Measurements from ENCODE around the gene HRAS. TPM values are rescaled to one million over a fixed set of nuclear protein-coding genes. Genes with fewer than 3 reads are reported as not detected.
"Not testable (repeated sequence)": the region's sequence is repeated elsewhere in the genome, so short reads cannot be mapped to it uniquely, and the experiment has no call there.

The HRAS gene
- total and polyA plus RNA-seq, 4 experiments from 2014 or later = 12.9 to 42.5 (median 32.6) TPM

DNA sequence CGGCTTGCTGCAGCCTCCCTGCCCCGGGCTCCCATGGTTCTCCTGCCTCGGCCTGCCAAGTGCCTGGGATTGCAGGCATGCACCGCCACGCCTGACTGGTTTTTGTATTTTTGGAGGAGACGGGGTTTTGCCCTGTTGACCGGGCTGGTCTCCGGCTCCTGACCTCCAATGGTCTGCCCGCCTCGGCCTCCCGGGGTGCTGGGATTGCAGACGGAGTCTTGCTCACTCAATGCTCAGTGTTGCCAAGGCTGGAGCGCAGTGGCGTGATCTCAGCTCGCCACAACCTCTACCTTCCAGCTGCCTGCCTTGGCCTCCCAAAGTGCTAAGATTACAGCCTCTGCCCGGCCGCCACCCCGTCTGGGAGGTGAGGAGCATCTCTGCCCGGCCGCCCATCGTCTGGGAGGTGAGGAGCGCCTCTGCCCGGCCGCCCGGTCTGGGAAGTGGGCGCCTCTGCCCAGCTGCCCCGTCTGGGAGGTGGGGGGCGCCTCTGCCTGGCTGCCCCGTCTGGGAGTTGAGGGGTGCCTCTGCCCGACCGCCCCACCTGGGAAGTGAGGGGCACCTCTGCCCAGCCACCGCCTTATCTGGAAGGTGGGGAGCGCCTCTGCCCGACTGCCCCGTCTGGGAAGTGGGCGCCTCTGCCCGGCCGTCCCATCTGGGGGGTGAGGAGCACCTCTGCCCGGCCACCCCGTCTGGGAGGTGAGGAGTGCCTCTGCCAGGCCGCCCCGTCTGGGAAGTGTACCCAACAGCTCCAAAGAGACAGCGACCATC is 18.3 kb downstream of the HRAS start:
- H3K27ac ChIP-seq (ENCODE audit: low read depth, low read length); H3K27me3 ChIP-seq (ENCODE audit: insufficient read depth, low read length); H3K4me1 ChIP-seq (ENCODE audit: insufficient read depth, low read length); H3K4me3 ChIP-seq (ENCODE audit: low read length in 2 of 2); H3K9me3 ChIP-seq (ENCODE audit: control insufficient read depth in 1 of 2, low read length in 2 of 2); CTCF ChIA-PET (ENCODE audit: partially characterized antibody); H3K4me3 Mint-ChIP-seq; H3K36me3 ChIP-seq (ENCODE audit: insufficient read depth, low read length); H3K27me3 Mint-ChIP-seq; H3K36me3 Mint-ChIP-seq; DNase-seq: not testable (repeated sequence)
- POLR2A ChIA-PET (ENCODE audit: partially characterized antibody) = interaction anchor here (1.5 to 2.5 kb wide), 2 partner anchors 9 to 11 kb away, joined by 5 read pairs; partner anchors contain the start of gene RNH1
- Mint-ChIP-seq H3K9me3 (peaks cover 0 to 13% (median 1%) of the 10 kb centered on the region in 8 donors), H3K27ac (peak overlapping the region in 1 of 7 donors; percentile 31), H3K4me1 (peaks cover 2 to 12% (median 3%) of the 10 kb centered on the region in 4 donors)
- intact Hi-C loops (cut with micrococcal nuclease) = loop anchor here (5.0 kb wide), 1 partner anchor 210 kb away; the partner anchor contains the start of gene IFITM2

DNA sequence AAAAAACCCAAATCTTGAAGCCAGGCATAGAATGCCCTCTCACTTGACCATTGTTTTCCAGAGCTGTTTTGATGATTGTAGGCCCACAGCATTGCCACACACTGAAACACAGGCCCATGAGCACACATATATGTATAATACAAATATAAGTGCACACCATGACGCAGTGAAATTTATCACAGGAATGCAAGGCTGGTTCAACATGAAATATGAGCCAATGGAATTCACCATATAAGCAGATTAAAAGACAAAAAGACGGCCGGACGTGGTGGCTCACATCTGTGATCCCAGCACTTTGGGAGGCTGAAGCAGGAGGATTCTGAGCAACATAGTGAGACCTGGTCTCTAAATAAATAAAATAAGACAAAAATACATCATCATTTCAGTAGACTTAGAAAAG is 19.0 kb downstream of the HRAS start:
- Histone ChIP-seq H3K36me3 (ENCODE audit: insufficient read depth, low read length) (no peaks in the 10 kb centered on the region), H3K4me3 (ENCODE audit: low read length in 2 of 2) (no peak overlapping the region), H3K9me3 (ENCODE audit: control insufficient read depth in 1 of 2, low read length in 2 of 2) (no peaks in the 10 kb centered on the region), H3K4me1 (ENCODE audit: insufficient read depth, low read length) (peaks cover 4% of the 10 kb centered on the region), H3K27ac (ENCODE audit: low read depth, low read length) (no peak overlapping the region), H3K27me3 (ENCODE audit: insufficient read depth, low read length) (no peaks in the 10 kb centered on the region)
- Mint-ChIP-seq H3K4me3 (no peak overlapping the region), H3K27ac (peak overlapping the region in 2 of 7 donors; percentile 31 to 60), H3K9me3 (peaks cover 0 to 13% (median 1%) of the 10 kb centered on the region in 8 donors), H3K36me3 (peaks cover 3 to 7% of the 10 kb centered on the region in 2 donors), H3K27me3 (no peaks in the 10 kb centered on the region), H3K4me1 (peaks cover 2 to 12% (median 3%) of the 10 kb centered on the region in 4 donors)
- CTCF ChIA-PET (ENCODE audit: partially characterized antibody) = no interaction called here
- POLR2A ChIA-PET (ENCODE audit: partially characterized antibody) = interaction anchor here (2.5 kb wide), 1 partner anchor 10 kb away, joined by 5 read pairs; the partner anchor contains the start of gene RNH1
- intact Hi-C loops (cut with micrococcal nuclease) = loop anchor here (5.0 kb wide), 1 partner anchor 209 kb away; the partner anchor contains the start of gene IFITM2
- no peak for DNase-seq

DNA sequence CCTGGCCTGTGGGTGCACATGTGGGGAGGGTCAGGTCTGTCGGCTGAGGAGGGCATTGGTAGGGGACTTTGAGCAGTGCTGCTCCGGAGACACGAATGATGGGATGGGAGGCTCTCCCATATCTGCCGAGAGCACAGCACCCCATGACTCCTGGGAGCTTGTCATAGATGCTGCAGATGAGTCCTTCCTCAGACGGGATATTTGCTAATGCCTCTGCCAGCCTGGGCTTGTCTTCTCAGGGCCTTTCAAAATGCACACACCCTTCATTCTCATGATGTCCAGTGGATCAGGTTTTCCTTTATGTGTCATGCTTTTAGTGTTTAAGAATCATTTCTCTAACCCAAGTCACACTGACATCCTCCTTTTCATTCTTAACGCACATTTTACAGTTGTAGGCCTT is 20.2 kb downstream of the HRAS start:
- H3K36me3 ChIP-seq (ENCODE audit: insufficient read depth, low read length) = no peaks in the 10 kb centered on the region
- intact Hi-C loops (cut with micrococcal nuclease) = loop anchor here (5.0 kb wide), 1 partner anchor 208 kb away; the partner anchor contains the start of gene IFITM2
- DNase-seq = no peak
- Mint-ChIP-seq H3K27ac (peak overlapping the region in 1 of 7 donors; percentile 5), H3K27me3 (no peaks in the 10 kb centered on the region), H3K4me3 (no peak overlapping the region), H3K9me3 (peaks cover 0 to 13% (median 1%) of the 10 kb centered on the region in 8 donors), H3K36me3 (peaks cover 5 to 9% of the 10 kb centered on the region in 2 donors), H3K4me1 (peaks cover 2 to 5% (median 3%) of the 10 kb centered on the region in 4 donors)
- no peaks in the 10 kb centered on the region for H3K9me3 ChIP-seq (ENCODE audit: control insufficient read depth in 1 of 2, low read length in 2 of 2)
- H3K4me3 ChIP-seq (ENCODE audit: low read length in 2 of 2) = no peak overlapping the region
- peaks cover 4% of the 10 kb centered on the region for H3K4me1 ChIP-seq (ENCODE audit: insufficient read depth, low read length)
- ChIA-PET CTCF (ENCODE audit: partially characterized antibody) (no interaction called here), POLR2A (ENCODE audit: partially characterized antibody) (interaction anchor here (2.5 kb wide), 1 partner anchor 9 kb away, joined by 5 read pairs; the partner anchor contains the start of gene RNH1)
- no peaks in the 10 kb centered on the region for H3K27me3 ChIP-seq (ENCODE audit: insufficient read depth, low read length)
- no peak overlapping the region for H3K27ac ChIP-seq (ENCODE audit: low read depth, low read length)

DNA sequence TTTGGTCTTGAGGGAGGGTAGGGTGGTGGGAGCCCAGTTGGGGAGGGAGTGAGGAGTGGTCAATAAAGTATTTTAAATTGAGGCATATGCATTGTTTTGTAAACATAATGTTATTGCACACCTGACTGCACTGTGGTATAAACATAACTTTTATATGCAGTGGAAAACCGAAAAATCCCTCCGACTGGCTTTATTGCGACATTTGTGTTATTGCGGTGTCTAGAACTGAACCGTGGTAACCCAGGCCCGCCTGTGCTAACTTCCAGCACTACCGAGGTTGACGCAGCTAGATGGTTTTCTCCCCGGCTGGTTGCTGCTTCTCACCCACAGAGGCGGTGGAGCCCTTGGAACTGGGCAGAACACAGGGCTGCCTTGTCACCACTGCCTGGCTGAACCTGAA is 20.8 kb downstream of the HRAS start:
- Mint-ChIP-seq H3K4me3 (no peak overlapping the region), H3K9me3 (peaks cover 0 to 13% (median 1%) of the 10 kb centered on the region in 8 donors), H3K27ac (peak overlapping the region in 1 of 7 donors; percentile 5), H3K36me3 (peaks cover 9 to 14% of the 10 kb centered on the region in 2 donors), H3K27me3 (no peaks in the 10 kb centered on the region), H3K4me1 (peaks cover 2 to 5% (median 3%) of the 10 kb centered on the region in 4 donors)
- H3K27me3 ChIP-seq (ENCODE audit: insufficient read depth, low read length) = no peaks in the 10 kb centered on the region
- no peak overlapping the region for H3K4me3 ChIP-seq (ENCODE audit: low read length in 2 of 2)
- intact Hi-C loops (cut with micrococcal nuclease) = loop anchor here (5.0 kb wide), 1 partner anchor 207 kb away; the partner anchor contains the start of gene IFITM2
- H3K27ac ChIP-seq (ENCODE audit: low read depth, low read length) = no peak overlapping the region
- CTCF ChIA-PET (ENCODE audit: partially characterized antibody) = no interaction called here
- POLR2A ChIA-PET (ENCODE audit: partially characterized antibody) = interaction anchor here (0.9 to 2.5 kb wide), 2 partner anchors 8 to 21 kb away, joined by 3 to 5 read pairs; partner anchors contain the start of genes HRAS and RNH1
- no peaks in the 10 kb centered on the region for H3K9me3 ChIP-seq (ENCODE audit: control insufficient read depth in 1 of 2, low read length in 2 of 2)
- no peaks in the 10 kb centered on the region for H3K36me3 ChIP-seq (ENCODE audit: insufficient read depth, low read length)
- DNase-seq = no peak
- H3K4me1 ChIP-seq (ENCODE audit: insufficient read depth, low read length) = peaks cover 4% of the 10 kb centered on the region

DNA sequence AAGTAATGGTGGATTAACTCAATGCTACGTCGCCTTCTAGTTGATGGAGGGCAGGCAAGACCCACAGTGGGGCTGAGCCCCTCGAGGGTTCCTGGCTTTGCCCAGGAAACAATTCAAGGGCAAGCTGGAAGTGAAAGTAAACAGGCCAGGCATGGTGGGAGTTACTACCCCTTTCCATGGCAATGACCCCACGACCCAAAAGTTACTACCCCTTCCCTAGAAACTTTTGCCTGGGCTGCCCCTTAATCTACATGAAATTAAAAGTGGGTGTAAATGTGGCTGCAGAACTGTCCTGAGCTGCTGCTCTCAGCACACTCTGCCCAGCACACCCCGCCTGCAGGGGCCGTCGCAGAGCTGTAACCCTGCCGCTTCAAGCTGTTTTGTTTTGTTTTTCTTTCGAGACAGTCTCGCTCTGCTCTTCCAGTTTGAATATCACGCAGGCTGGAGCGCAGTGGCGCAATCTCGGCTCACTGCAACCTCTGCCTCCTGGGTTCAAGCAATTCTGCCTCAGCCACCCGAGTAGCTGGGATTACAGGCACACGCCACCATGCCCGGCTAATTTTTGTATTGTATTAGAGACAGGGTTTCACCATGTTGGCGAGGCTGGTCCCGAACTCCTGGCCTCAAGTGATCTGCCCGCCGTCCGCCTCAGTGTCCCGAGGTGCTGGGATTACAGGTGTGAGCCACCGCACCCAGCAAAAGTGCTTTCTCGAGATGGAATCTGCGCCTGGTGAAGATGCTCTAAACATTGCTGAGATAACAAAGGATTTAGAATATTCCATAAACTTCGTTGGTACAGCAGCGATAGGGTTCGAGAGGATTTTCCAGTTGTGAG is 22.4 kb downstream of the HRAS start:
- Mint-ChIP-seq H3K4me3 (no peak overlapping the region), H3K27me3 (no peaks in the 10 kb centered on the region), H3K4me1 (peaks cover 0 to 5% (median 2%) of the 10 kb centered on the region in 4 donors), H3K9me3 (peaks cover 0 to 13% (median 1%) of the 10 kb centered on the region in 8 donors), H3K27ac (peak overlapping the region in 1 of 7 donors; percentile 6), H3K36me3 (peaks cover 9 to 15% of the 10 kb centered on the region in 2 donors)
- no peaks in the 10 kb centered on the region for H3K9me3 ChIP-seq (ENCODE audit: control insufficient read depth in 1 of 2, low read length in 2 of 2)
- intact Hi-C loops (cut with micrococcal nuclease) = no loop called here
- H3K4me1 ChIP-seq (ENCODE audit: insufficient read depth, low read length) = peaks cover 2% of the 10 kb centered on the region
- H3K27ac ChIP-seq (ENCODE audit: low read depth, low read length) = no peak overlapping the region
- CTCF ChIA-PET (ENCODE audit: partially characterized antibody) = no interaction called here
- no peak overlapping the region for H3K4me3 ChIP-seq (ENCODE audit: low read length in 2 of 2)
- H3K27me3 ChIP-seq (ENCODE audit: insufficient read depth, low read length) = no peaks in the 10 kb centered on the region
- no peak for DNase-seq
- peaks cover 2% of the 10 kb centered on the region for H3K36me3 ChIP-seq (ENCODE audit: insufficient read depth, low read length)
- POLR2A ChIA-PET (ENCODE audit: partially characterized antibody) = interaction anchor here (2.2 kb wide), 1 partner anchor 107 kb away, joined by 5 read pairs; no protein-coding TSS in a partner anchor

DNA sequence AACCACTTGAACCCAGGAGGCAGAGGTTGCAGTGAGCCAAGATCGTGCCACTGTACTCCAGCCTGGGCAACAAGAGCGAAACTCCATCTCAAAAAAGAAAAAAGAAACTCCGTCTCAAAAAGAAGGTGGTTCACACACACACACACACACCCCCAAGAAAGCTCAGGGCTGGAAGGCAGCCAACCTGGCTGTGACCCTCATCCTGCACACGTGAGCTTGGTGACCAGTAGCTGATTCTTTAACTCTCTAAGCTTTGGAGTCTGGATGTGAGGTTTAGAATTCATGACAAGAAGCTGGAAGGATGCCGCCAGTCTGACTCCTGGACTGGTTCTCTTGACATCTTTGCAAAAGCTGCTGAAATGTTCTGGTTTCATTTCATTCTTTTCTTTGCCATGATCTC is 26.4 kb downstream of the HRAS start:
- peak overlapping the region in 3 of 7 donors; percentile 4 to 63 (median 52) for H3K27ac Mint-ChIP-seq
- H3K4me1 Mint-ChIP-seq = peaks cover 5 to 33% (median 19%) of the 10 kb centered on the region in 4 donors
- ChIA-PET POLR2A (ENCODE audit: partially characterized antibody) (interaction anchor here (1.9 kb wide), 2 partner anchors 9 to 102 kb away, joined by 5 read pairs; no protein-coding TSS in a partner anchor), CTCF (ENCODE audit: partially characterized antibody) (interaction anchor here (1.6 to 3.5 kb wide), 2 partner anchors 10 to 60 kb away, joined by 6 to 23 read pairs; no protein-coding TSS in a partner anchor)
- H3K27me3 Mint-ChIP-seq = no peaks in the 10 kb centered on the region
- Histone ChIP-seq H3K36me3 (ENCODE audit: insufficient read depth, low read length) (peaks cover 3% of the 10 kb centered on the region), H3K27ac (ENCODE audit: low read depth, low read length) (no peak overlapping the region), H3K9me3 (ENCODE audit: control insufficient read depth in 1 of 2, low read length in 2 of 2) (no peaks in the 10 kb centered on the region), H3K4me3 (ENCODE audit: low read length in 2 of 2) (no peak overlapping the region), H3K27me3 (ENCODE audit: insufficient read depth, low read length) (no peaks in the 10 kb centered on the region), H3K4me1 (ENCODE audit: insufficient read depth, low read length) (peaks cover 30% of the 10 kb centered on the region)
- DNase-seq = no peak
- peak overlapping the region in 2 of 8 donors; percentile 50 to 59 for H3K4me3 Mint-ChIP-seq
- H3K36me3 Mint-ChIP-seq = peaks cover 9 to 23% of the 10 kb centered on the region in 2 donors
- intact Hi-C loops (cut with micrococcal nuclease) = no loop called here
- H3K9me3 Mint-ChIP-seq = no peaks in the 10 kb centered on the region

All from CD4-positive, alpha-beta memory T cell (primary cell).